Retinal pigment epithelial cell (primary cell): ENCODE data around the gene TGM1.

ENCODE experiments used
- DNase-seq: peaks from one replicate; pipeline ENCODE4 v3.0.0-alpha.2; 2010; ENCODE audit warnings: low read depth
- H3K4me3 ChIP-seq: 2 replicates; pipeline ENCODE4 v1.5.1; 2011; ENCODE audit warnings: mild to moderate bottlenecking, low read length, control low read depth, moderate library complexity
- CTCF ChIP-seq: conservative IDR thresholded peaks from 2 replicates; pipeline ENCODE4 v1.5.1; 2011; ENCODE audit warnings: low read depth, low read length, control low read depth, inconsistent platforms

Gene TGM1

DNA sequence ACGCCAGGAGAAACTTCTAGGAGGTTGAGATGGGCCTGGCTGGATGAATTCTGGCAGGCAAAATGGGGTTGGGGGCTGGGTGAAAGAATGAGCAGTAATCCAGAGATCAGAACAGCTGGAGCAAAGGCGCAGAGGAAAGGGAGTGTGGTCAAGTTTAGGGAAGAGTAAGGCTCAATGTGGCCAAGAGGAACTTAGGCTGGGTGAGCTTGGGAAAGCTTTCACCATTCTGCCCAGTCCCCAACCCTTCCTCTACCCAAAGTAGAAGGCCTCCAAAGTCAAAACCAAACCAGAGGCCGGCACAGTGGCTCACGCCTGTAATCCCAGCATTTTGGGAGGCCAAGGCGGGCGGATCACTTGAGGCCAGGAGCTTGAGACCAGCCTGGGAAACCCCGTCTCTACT lies 18.7 kb upstream of the TGM1 start:
- TF ChIP-seq CTCF: no peak
- DNase-seq: no peak
- H3K4me3 ChIP-seq: no peak overlapping the region

GRCh38 chr14:24280797-24281460 lies 18.0 kb upstream of the TGM1 start:
- H3K4me3 ChIP-seq: no peak overlapping the region
- TF ChIP-seq CTCF: no peak
- DNase-seq: no peak

DNA sequence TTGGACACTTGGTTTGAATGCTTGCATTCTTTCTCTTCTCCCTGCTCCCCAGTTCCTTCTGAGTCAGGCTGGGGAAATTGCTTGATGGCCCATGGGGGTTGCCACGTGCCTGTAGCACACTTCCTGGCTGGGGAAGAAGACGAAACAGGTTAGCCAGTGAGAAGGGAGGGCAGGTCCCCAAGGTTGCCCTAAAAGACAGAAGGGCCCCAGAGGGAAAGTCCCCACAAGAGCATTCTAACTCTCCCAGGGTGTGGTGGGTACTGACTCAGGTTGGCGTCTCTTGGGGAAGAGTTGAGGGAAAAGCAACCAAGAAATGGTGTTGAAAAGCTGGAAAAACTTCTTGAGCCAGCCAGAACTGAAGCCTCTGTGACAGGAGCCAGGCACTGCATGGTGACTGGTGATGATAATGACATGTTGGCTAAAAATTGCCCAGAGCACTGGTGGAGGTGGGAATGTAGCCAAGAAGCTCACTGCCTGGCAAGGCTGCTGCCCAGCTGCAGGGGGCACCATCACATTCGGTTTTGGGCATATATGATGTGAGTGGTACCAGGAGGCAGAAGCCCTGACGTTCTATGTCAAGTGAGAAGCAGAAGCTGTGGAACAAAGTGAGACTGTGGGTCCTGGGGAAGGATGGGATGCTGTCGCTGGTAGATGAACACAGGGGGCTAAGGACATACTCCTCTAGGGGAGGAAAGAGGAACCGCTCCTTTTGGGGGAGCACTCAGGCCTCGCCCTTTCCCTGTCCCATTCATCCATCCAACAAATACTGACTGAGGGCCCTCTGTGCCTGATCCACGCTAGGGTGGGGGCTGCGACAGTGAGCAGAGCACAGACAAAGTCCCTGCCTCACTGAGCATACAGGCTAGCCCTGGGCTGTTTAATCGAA lies 16.6 kb upstream of the TGM1 start:
- DNase-seq: no peak
- TF ChIP-seq CTCF: peak; percentile 49
- H3K4me3 ChIP-seq: no peak overlapping the region

DNA sequence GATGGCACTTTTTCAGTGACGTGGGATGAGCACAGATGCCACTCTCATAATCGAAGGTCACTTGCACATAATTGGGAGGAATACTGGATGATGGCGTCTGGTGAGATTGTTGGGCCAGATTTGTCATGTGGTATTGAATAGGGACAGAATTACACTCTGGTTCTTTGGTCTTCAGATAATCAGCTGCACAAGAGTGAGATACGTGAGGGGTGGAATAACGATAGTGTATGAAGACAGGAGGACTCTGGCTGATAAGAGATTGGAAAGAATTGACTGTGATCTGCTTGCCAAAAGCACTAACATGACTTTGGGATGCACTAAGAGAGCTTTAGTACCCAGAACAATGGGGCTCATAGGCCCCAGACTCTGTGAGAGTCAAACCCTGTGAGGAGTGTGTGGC lies 15.4 kb upstream of the TGM1 start:
- no peak overlapping the region for H3K4me3 ChIP-seq
- no peak for TF ChIP-seq CTCF
- DNase-seq: no peak

DNA sequence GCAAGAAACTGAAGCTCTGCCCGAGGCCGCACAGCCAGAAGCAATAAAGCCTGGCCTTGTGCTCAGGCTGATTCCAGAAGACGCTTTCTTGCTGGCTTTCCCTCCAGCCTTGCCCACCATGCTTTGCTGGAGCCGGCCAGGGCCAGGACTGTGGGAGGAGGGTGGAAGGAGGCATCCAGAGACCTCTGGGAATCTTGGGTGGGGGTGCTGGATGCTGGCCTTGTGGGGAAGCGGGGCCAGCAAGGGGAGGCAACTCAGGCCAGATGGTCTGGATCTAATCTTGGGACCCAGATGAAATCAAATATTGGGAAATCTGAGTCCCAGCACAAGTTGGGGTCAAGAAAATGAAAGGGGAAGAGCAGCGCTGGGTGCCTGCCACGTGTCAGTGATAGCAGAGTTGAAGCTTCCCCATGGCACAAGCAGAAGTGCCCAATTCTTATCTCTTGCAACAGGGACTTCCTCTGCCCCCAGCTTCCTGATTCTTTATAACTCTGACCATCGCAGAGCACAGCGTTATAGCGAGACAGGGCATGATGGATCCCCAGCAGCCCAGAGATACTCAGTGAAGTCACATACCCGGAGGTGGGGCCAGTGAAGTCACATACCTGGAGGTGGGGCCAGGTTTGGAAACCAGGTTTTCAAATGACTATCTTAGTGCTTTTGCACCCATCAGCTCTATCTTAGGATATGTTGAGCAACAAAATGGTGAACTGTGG lies 14.8 kb upstream of the TGM1 start:
- no peak for TF ChIP-seq CTCF
- DNase-seq: no peak
- H3K4me3 ChIP-seq: no peak overlapping the region

- no peak overlapping the region for H3K4me3 ChIP-seq
- TF ChIP-seq CTCF: no peak
- DNase-seq: no peak
Observed at GRCh38 chr14:24277071-24277470, 14.1 kb upstream of the TGM1 start.
